HepG2 (cell line): ENCODE measurements around the gene OSBPL3. TPM values are rescaled to one million over a fixed set of nuclear protein-coding genes. Genes with fewer than 3 reads are reported as not detected.

Experiments used
- HNRNPLL ChIP-seq: fragments of 200-400 bp; formaldehyde crosslinking; IDR thresholded peaks from 2 replicates; pipeline ENCODE4 v1.6.1; 2017; ENCODE audit warnings: mild to moderate bottlenecking, low read depth, low read length; ENCODE audit not compliant: poor library complexity, severe bottlenecking
- KDM5A ChIP-seq: fragments of 200-600 bp; sonication (generic); IDR thresholded peaks from 2 replicates; pipeline ENCODE4 v1.7.0; 2018; ENCODE audit warnings: antibody characterized with exemption, mild to moderate bottlenecking, low read length, borderline replicate concordance
- KLF9 ChIP-seq: IDR thresholded peaks from 2 replicates; pipeline ENCODE4 v1.6.1; 2016; ENCODE audit warnings: low read depth
- NFAT5 ChIP-seq: sonication (generic); formaldehyde crosslinking; IDR thresholded peaks from 2 replicates; pipeline ENCODE4 v1.4.0; 2020; ENCODE audit warnings: missing genetic modification reagents
- PHF8 ChIP-seq: sonication (generic); formaldehyde crosslinking; IDR thresholded peaks from 2 replicates; pipeline ENCODE4 v1.5.0; 2020; ENCODE audit warnings: missing genetic modification reagents
- SKIL ChIP-seq: sonication (generic); formaldehyde crosslinking; IDR thresholded peaks from 2 replicates; pipeline ENCODE4 v1.8.0; 2022; ENCODE audit warnings: missing genetic modification reagents, mild to moderate bottlenecking, moderate library complexity, borderline replicate concordance
- SP140L ChIP-seq: sonication (generic); formaldehyde crosslinking; IDR thresholded peaks from 2 replicates; pipeline ENCODE4 v1.4.0; 2020; ENCODE audit warnings: missing genetic modification reagents, borderline replicate concordance
- SSRP1 ChIP-seq: IDR thresholded peaks from 2 replicates; pipeline ENCODE4 v1.6.1; 2016; ENCODE audit warnings: control low read depth
- ZBTB43 ChIP-seq: sonication (generic); formaldehyde crosslinking; conservative IDR thresholded peaks from 2 replicates; pipeline ENCODE4 v1.4.0; 2020; ENCODE audit warnings: missing genetic modification reagents
- ZNF142 ChIP-seq: sonication (generic); formaldehyde crosslinking; IDR thresholded peaks from 2 replicates; pipeline ENCODE4 v1.4.0; 2020; ENCODE audit warnings: missing genetic modification reagents
- ZNF550 ChIP-seq: sonication (generic); formaldehyde crosslinking; IDR thresholded peaks from 2 replicates; pipeline ENCODE4 v1.4.0; 2020; ENCODE audit warnings: mild to moderate bottlenecking, missing genetic modification reagents, borderline replicate concordance
- ZNF567 ChIP-seq: sonication (generic); formaldehyde crosslinking; IDR thresholded peaks from 2 replicates; pipeline ENCODE4 v1.8.1; 2023; ENCODE audit warnings: mild to moderate bottlenecking, missing genetic modification reagents, borderline replicate concordance
- ZNF703 ChIP-seq: sonication (generic); formaldehyde crosslinking; IDR thresholded peaks from 2 replicates; pipeline ENCODE4 v1.5.1; 2020; ENCODE audit warnings: missing genetic modification reagents, mild to moderate bottlenecking, moderate library complexity, borderline replicate concordance
- polyA plus RNA-seq, 8 experiments: library from polyadenylated mRNA; depleted of rRNA in 3 of 8; stranded (reverse) in 7 of 8; unstranded in 1 of 8; fragments of >200 nt; fragmentation: Illumina TruSeq in 4 of 8; extraction: Trizol in 4 of 8; gene quantifications; 2 replicates each; pipeline versions ENCODE4 v1.2.1 to v1.2.3, GENCODE V29; 2011 to 2016; ENCODE audit warnings: low read depth in 4 of 8, missing spikeins in 1 of 8, mixed read lengths in 1 of 8; ENCODE audit not compliant: insufficient read depth in 1 of 8
- total RNA-seq, 5 experiments: library from RNA; depleted of rRNA; stranded (reverse); fragments of >200 nt; fragmentation: Illumina TruSeq; extraction: Trizol; gene quantifications; 2 replicates each; pipeline ENCODE4 v1.2.3, GENCODE V29; 2016; ENCODE audit warnings: low read depth in 1 of 5

The OSBPL3 gene
- total and polyA plus RNA-seq, 2 of the 13 experiments (the other 11 are each of a cell fraction or from before 2014, with no cell fraction given): 8.8 to 28.9 TPM

- 0 out of 2 replicates have a peak, but pooled peaks have one; percentile 27 for TF ChIP-seq SKIL (CRISPR knock-in tag)
- TF ChIP-seq NFAT5 (CRISPR knock-in tag): 0 out of 2 replicates have a peak, but pooled peaks have one; percentile 24
- peak; percentile 19; the same call in 1 of the 2 replicates for TF ChIP-seq ZNF567
- TF ChIP-seq SP140L: no peak
- TF ChIP-seq ZBTB43 (CRISPR knock-in tag): no peak
- TF ChIP-seq KLF9 (CRISPR knock-in tag): 0 out of 2 replicates have a peak, but pooled peaks have one; percentile 1
- no peak for TF ChIP-seq SSRP1 (CRISPR knock-in tag)
- no peak for TF ChIP-seq HNRNPLL
- peak; percentile 92; the same call in 1 of the 2 replicates for TF ChIP-seq ZNF142 (CRISPR knock-in tag)
- peak; percentile 93; the same call in 1 of the 2 replicates for TF ChIP-seq ZNF550 (CRISPR knock-in tag)
- peak; percentile 13; the same call in 1 of the 2 replicates for TF ChIP-seq PHF8 (CRISPR knock-in tag)
- no peak for TF ChIP-seq ZNF703 (CRISPR knock-in tag)
- TF ChIP-seq KDM5A: peak; percentile 28; the same call in 1 of the 2 replicates
Observed at GRCh38 chr7:24980534-24981170, 674 bp upstream of the OSBPL3 start (continued).
